Coronary artery (tissue), 2 donors: ENCODE measurements around the gene ALG6.

ENCODE experiments used
- DNase-seq: peaks from one replicate; pipeline ENCODE4 v3.0.0-alpha.2; 2017; ENCODE audit warnings: low spot score
- H3K27ac ChIP-seq, 2 donors: fragments of 200-600 bp; sonication (generic); one replicate each; pipeline ENCODE4 v1.5.1; 2016 to 2019
- H3K4me3 ChIP-seq: fragments of 200-600 bp; sonication (generic); 2 replicates; pipeline ENCODE4 v1.5.1; 2016; ENCODE audit warnings: mild to moderate bottlenecking, moderate library complexity
- CTCF ChIP-seq: fragments of 200-600 bp; sonication (generic); IDR thresholded peaks from one replicate; pipeline ENCODE4 v1.5.1; 2019; ENCODE audit warnings: antibody characterized with exemption

The ALG6 gene

GRCh38 chr1:63321066-63321784, 46.2 kb upstream of the ALG6 start:
- DNase-seq: no peak
- H3K4me3 ChIP-seq: peak overlapping the region; percentile 82
- H3K27ac ChIP-seq: peak overlapping the region in 1 of 2 donors; percentile 9
- no peak for TF ChIP-seq CTCF

- TF ChIP-seq CTCF: no peak
- Histone ChIP-seq H3K27ac (peak overlapping the region in 1 of 2 donors; percentile 48), H3K4me3 (peak overlapping the region; percentile 82)
- no peak for DNase-seq
Measured at GRCh38 chr1:63321785-63322113, 45.7 kb upstream of the ALG6 start.

- Histone ChIP-seq H3K4me3 (peak within 1 kb of the TSS; percentile 82), H3K27ac (peak within 1 kb of the TSS in 1 of 2 donors; percentile 48)
- DNase-seq: no peak
- TF ChIP-seq CTCF: no peak
Measured at GRCh38 chr1:63322114-63322943, 45.1 kb upstream of the ALG6 start, which contains the start of gene FOXD3. Gene FOXD3, plus strand, starts transcription at chr1:63322567. Its CDS starts 492 bp downstream, at chr1:63323059.

GRCh38 chr1:63322944-63323864, 44.2 kb upstream of the ALG6 start:
- H3K4me3 ChIP-seq: peak overlapping the region; percentile 82
- peak overlapping the region in 1 of 2 donors; percentile 48 for H3K27ac ChIP-seq
- TF ChIP-seq CTCF: no peak
- DNase-seq: no peak

GRCh38 chr1:63323865-63324778, 43.3 kb upstream of the ALG6 start:
- no peak for TF ChIP-seq CTCF
- Histone ChIP-seq H3K4me3 (peak overlapping the region; percentile 82), H3K27ac (no peak overlapping the region)
- no peak for DNase-seq

- H3K4me3 ChIP-seq: no peak overlapping the region
- H3K27ac ChIP-seq: no peak overlapping the region
- no peak for DNase-seq
- no peak for TF ChIP-seq CTCF
Measured at GRCh38 chr1:63324779-63325119, 42.7 kb upstream of the ALG6 start.
